KMS-11 (cell line): ENCODE results near the gene FLNA.

ENCODE experiments used
- H2AFZ ChIP-seq: fragments of 200-600 bp; sonication (generic); 2 replicates; pipeline ENCODE4 v1.6.1; 2016; ENCODE audit warnings: antibody characterized with exemption, mixed run types, low read depth
- H3K27ac ChIP-seq: fragments of 200-600 bp; sonication (generic); 2 replicates; pipeline ENCODE4 v1.6.1; 2016; ENCODE audit warnings: mild to moderate bottlenecking, mixed run types
- H3K27me3 ChIP-seq: fragments of 200-600 bp; sonication (generic); 2 replicates; pipeline ENCODE4 v1.6.1; 2017; ENCODE audit warnings: mild to moderate bottlenecking, low read depth, mixed run types, moderate library complexity; ENCODE audit not compliant: insufficient read depth
- H3K36me3 ChIP-seq: fragments of 200-600 bp; sonication (generic); 2 replicates; pipeline ENCODE4 v1.6.1; 2017; ENCODE audit warnings: mild to moderate bottlenecking, mixed run types; ENCODE audit not compliant: insufficient read depth
- H3K4me1 ChIP-seq: fragments of 200-600 bp; sonication (generic); 2 replicates; pipeline ENCODE4 v1.6.1; 2016; ENCODE audit warnings: mild to moderate bottlenecking, low read depth, mixed run types; ENCODE audit not compliant: poor library complexity, severe bottlenecking
- H3K4me2 ChIP-seq: fragments of 200-600 bp; sonication (generic); 2 replicates; pipeline ENCODE4 v1.7.0; 2016; ENCODE audit warnings: mild to moderate bottlenecking, mixed run types
- H3K4me3 ChIP-seq: fragments of 200-600 bp; sonication (generic); IDR thresholded peaks from 2 replicates; pipeline ENCODE4 v1.6.1; 2017; ENCODE audit warnings: low read depth, low read length, mixed read lengths; ENCODE audit not compliant: insufficient read depth
- H3K79me2 ChIP-seq: fragments of 200-600 bp; sonication (generic); 2 replicates; pipeline ENCODE4 v1.6.1; 2016; ENCODE audit warnings: low read depth, mixed run types; ENCODE audit not compliant: insufficient read depth
- H3K9ac ChIP-seq: fragments of 200-600 bp; sonication (generic); 2 replicates; pipeline ENCODE4 v1.6.1; 2016; ENCODE audit warnings: mild to moderate bottlenecking, mixed run types
- H4K20me1 ChIP-seq: fragments of 200-600 bp; sonication (generic); 2 replicates; pipeline ENCODE4 v1.6.1; 2016; ENCODE audit warnings: mild to moderate bottlenecking, mixed run types; ENCODE audit not compliant: insufficient read depth
- TF ChIP-seq, protein P1 (sequence below): fragments of 200-600 bp; sonication (generic); conservative IDR thresholded peaks from 2 replicates; pipeline ENCODE4 v1.6.1; 2017; ENCODE audit warnings: low read depth, mild to moderate bottlenecking, antibody characterized with exemption, low read length, moderate library complexity, mixed read lengths

The FLNA gene

DNA sequence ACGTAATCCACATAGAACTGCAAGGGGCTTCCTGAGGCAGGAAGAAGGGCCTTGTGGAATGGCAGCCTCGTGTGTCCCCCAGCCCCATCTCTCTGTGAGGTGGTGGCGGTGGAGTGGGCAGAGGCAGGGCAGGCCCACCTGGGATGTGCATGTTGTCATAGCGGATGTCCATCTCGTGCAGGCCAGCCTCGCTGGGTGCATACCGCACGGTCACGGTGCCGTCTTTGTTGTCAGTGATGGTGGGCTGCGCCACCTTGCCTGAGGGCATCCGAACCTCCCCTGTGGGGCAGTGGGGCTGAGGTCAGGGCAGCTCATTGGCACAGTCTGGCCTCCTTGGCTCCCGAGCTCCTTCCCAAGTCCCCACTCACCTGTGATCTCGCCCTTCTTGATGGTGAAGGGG lies 20.4 kb downstream of the FLNA start:
- H2AFZ ChIP-seq, result no peak overlapping the region
- no peak overlapping the region for H3K4me3 ChIP-seq
- no peak overlapping the region for H3K4me2 ChIP-seq
- peaks cover 12% of the 10 kb centered on the region for H3K4me1 ChIP-seq
- no peaks in the 10 kb centered on the region; the same call in 1 of the 2 replicates for H3K36me3 ChIP-seq
- no peaks in the 10 kb centered on the region for H3K27me3 ChIP-seq
- H3K9ac ChIP-seq, result no peak overlapping the region
- H3K79me2 ChIP-seq, result no peaks in the 10 kb centered on the region
- H3K27ac ChIP-seq, result no peak overlapping the region
- no peaks in the 10 kb centered on the region for H4K20me1 ChIP-seq
- TF ChIP-seq, protein P1, sequence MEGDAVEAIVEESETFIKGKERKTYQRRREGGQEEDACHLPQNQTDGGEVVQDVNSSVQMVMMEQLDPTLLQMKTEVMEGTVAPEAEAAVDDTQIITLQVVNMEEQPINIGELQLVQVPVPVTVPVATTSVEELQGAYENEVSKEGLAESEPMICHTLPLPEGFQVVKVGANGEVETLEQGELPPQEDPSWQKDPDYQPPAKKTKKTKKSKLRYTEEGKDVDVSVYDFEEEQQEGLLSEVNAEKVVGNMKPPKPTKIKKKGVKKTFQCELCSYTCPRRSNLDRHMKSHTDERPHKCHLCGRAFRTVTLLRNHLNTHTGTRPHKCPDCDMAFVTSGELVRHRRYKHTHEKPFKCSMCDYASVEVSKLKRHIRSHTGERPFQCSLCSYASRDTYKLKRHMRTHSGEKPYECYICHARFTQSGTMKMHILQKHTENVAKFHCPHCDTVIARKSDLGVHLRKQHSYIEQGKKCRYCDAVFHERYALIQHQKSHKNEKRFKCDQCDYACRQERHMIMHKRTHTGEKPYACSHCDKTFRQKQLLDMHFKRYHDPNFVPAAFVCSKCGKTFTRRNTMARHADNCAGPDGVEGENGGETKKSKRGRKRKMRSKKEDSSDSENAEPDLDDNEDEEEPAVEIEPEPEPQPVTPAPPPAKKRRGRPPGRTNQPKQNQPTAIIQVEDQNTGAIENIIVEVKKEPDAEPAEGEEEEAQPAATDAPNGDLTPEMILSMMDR, result no peak

DNA sequence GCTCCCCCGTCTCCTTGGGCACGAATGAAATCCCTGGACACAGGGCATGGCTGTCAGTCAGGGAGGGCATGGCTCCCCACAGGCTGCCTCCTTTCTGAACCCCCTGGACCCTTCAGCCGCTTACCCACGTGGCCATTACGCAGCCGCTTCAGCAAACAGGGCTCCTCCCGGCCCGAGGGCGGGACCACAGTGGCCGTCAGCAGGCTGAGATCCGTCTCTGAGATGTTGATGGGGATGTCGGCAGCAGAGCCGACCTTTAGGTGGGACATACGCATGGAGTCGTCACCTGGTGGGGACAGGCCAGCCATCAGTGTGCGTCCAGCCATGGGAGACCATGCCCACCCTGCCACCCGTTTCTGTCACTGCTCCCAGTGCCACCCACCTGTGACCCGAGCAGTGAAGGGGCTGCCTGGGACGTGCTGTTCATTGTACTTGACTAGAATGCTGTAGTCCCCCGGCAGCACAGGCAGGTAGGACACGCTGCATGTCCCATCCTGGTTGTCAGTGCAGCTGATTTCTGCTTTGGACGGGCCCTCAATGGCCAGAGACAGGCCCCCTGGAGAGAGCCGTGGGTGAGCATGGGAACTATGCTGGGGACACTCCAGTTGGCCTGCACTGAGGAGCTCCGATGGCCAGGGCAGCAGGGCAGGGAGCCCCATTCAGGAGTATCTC lies 21.1 kb downstream of the FLNA start:
- H3K4me1 ChIP-seq, result peaks cover 14% of the 10 kb centered on the region
- H3K4me2 ChIP-seq, result no peak overlapping the region
- no peaks in the 10 kb centered on the region for H4K20me1 ChIP-seq
- no peak overlapping the region for H3K4me3 ChIP-seq
- H3K79me2 ChIP-seq, result no peaks in the 10 kb centered on the region
- no peak overlapping the region for H2AFZ ChIP-seq
- no peak overlapping the region for H3K27ac ChIP-seq
- TF ChIP-seq, protein P1, result no peak
- H3K9ac ChIP-seq, result no peak overlapping the region
- H3K36me3 ChIP-seq, result no peaks in the 10 kb centered on the region; the same call in 1 of the 2 replicates
- no peaks in the 10 kb centered on the region for H3K27me3 ChIP-seq

DNA sequence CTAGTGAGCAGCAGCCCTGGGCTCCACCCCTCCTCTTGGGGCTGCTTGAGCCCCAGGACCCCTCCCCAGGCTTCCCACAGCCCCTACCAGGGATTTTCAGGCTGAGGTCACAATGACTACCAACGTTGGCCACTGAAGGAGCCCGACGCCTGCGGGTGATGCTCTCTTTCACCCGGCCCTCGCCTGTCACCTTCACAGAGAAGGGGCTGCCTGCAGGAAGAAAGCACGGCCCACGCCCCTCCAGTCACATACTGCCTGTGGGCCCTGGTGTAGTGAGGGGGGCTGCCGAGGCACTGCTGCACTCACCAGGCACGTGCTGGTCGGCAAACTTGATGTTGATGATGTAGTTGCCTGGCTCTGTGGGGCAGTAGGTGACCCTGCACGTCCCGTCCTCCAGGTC lies 22.0 kb downstream of the FLNA start:
- Histone ChIP-seq H4K20me1 (no peaks in the 10 kb centered on the region), H3K36me3 (no peaks in the 10 kb centered on the region; the same call in 1 of the 2 replicates), H2AFZ (no peak overlapping the region), H3K79me2 (no peaks in the 10 kb centered on the region), H3K4me3 (no peak overlapping the region), H3K27ac (no peak overlapping the region), H3K27me3 (no peaks in the 10 kb centered on the region), H3K9ac (no peak overlapping the region), H3K4me1 (peaks cover 14% of the 10 kb centered on the region), H3K4me2 (no peak overlapping the region)
- TF ChIP-seq, protein P1, result no peak

DNA sequence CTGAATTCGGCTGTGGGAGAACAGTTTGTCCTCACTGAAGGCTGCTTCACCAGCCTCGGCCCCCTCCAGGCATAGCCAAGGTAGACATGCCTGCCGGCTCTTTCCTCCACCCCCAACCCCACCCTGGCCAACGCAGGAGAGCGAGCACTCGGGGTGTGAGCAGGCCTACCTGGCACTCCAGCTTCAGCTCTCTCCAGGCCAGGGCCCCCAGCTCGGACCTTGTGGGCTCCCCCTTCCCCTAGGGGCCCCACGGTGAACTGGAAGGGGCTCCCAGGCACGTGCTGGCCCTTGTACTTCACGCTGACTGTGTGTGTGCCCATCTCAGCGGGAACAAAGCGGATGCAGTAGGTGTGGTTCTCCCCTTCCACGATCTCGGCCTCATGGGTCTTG lies 22.4 kb downstream of the FLNA start:
- TF ChIP-seq, protein P1, result no peak
- Histone ChIP-seq H3K79me2 (no peaks in the 10 kb centered on the region), H3K27me3 (no peaks in the 10 kb centered on the region), H3K4me2 (no peak overlapping the region), H3K4me3 (no peak overlapping the region), H2AFZ (no peak overlapping the region), H4K20me1 (no peaks in the 10 kb centered on the region), H3K4me1 (peaks cover 14% of the 10 kb centered on the region), H3K27ac (no peak overlapping the region), H3K9ac (no peak overlapping the region), H3K36me3 (no peaks in the 10 kb centered on the region; the same call in 1 of the 2 replicates)
